Colonic mucosa (tissue), 4 donors: ENCODE measurements around the gene PML. TPM values are rescaled to one million over a fixed set of nuclear protein-coding genes. Genes with fewer than 3 reads are reported as not detected.
"Not testable (repeated sequence)": the region's sequence is repeated elsewhere in the genome, so short reads cannot be mapped to it uniquely, and the experiment has no call there.

Source experiments
- DNase-seq: peaks from one replicate; pipeline ENCODE4 v3.0.0-alpha.2; 2020
- H3K27ac ChIP-seq: fragments of 200-600 bp; one replicate; pipeline ENCODE4 v1.8.0; 2021
- H3K27me3 ChIP-seq: fragments of 200-600 bp; one replicate; pipeline ENCODE4 v1.8.0; 2021
- H3K36me3 ChIP-seq: fragments of 200-600 bp; one replicate; pipeline ENCODE4 v1.8.0; 2021
- H3K4me1 ChIP-seq: fragments of 200-600 bp; one replicate; pipeline ENCODE4 v1.8.0; 2021; ENCODE audit warnings: mild to moderate bottlenecking
- H3K4me3 ChIP-seq: fragments of 200-600 bp; one replicate; pipeline ENCODE4 v1.8.0; 2021
- H3K9ac ChIP-seq, 2 donors: one replicate each; pipeline ENCODE4 v1.7.0; 2013; ENCODE audit warnings: control low read depth in 2 of 2, low read depth in 2 of 2, low read length in 2 of 2
- H3K9me3 ChIP-seq: fragments of 200-600 bp; one replicate; pipeline ENCODE4 v1.8.0; 2021
- CTCF ChIP-seq: fragments of 200-600 bp; IDR thresholded peaks from one replicate; pipeline ENCODE4 v1.8.0; 2022; ENCODE audit warnings: antibody characterized with exemption, mild to moderate bottlenecking
- intact Hi-C: fragments of 100-400 bp; cut with DNase I; formaldehyde crosslinking; loops from one replicate; pipeline ENCODE4 v1.14.1; 2022
- total RNA-seq, 2 donors: library from RNA; stranded (reverse); fragmentation: NEBNext Ultra II Directional in 1 of 2; extraction: Animal tissue kit (Norgen Biotek cat#: 25700) in 1 of 2; gene quantifications; one replicate each; pipeline ENCODE4 v1.2.1, GENCODE V29; 2021
- donor health status: healthy.
- donor health status: DM: no; HTN: no; CAD: no.
- donor health status: DM: no; HTN: no; CAD: no.

The PML gene
- total RNA-seq, 2 donors from 2014 or later, result 27.0 to 31.3 TPM

GRCh38 chr15:74045184-74045583 is 50.7 kb downstream of the PML start:
- H3K36me3 ChIP-seq, result no peaks in the 10 kb centered on the region
- H3K9me3 ChIP-seq, result no peaks in the 10 kb centered on the region
- TF ChIP-seq CTCF, result no peak
- no peaks in the 10 kb centered on the region for H3K4me1 ChIP-seq
- no peaks in the 10 kb centered on the region for H3K27me3 ChIP-seq
- H3K9ac ChIP-seq, result no peak overlapping the region
- no peak overlapping the region for H3K27ac ChIP-seq
- no peak for DNase-seq
- no peak overlapping the region for H3K4me3 ChIP-seq
- intact Hi-C loops, result no loop called here

DNA sequence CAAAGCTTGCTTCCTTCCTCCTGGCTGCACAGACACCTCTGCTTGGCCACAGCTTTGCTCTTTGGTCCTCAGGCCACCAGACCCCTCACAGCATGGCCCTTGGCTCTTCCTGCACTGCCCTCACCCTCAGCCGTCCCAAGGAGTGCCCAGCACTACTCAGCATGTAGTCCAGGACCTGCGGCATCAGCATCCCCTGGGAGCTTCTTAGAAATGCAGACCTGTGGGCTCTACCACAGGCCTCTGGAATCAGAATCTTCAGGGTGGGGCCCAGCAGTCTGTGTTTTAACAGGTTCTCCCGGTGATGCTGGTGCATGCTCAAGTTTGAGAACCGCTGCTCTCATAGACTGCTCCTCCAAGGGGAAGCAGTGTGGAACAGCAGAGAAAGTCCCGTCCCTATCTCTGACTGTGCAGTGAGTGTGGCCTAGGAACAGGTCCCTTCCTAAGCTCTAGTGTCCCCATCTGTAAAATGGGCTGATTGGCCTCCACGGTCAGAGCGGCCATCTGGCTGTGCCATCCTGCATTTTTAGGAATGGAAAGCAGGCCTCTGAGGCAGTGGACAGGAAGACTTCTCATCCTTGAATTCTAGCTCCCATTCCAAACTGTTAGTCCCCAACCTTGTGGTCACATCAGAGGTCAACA is 51.2 kb downstream of the PML start:
- intact Hi-C loops, result no loop called here
- no peak for DNase-seq
- H3K9me3 ChIP-seq, result no peaks in the 10 kb centered on the region
- H3K9ac ChIP-seq, result no peak overlapping the region
- no peak overlapping the region for H3K4me3 ChIP-seq
- H3K27ac ChIP-seq, result no peak overlapping the region
- no peak for TF ChIP-seq CTCF
- no peaks in the 10 kb centered on the region for H3K36me3 ChIP-seq
- no peaks in the 10 kb centered on the region for H3K4me1 ChIP-seq
- no peaks in the 10 kb centered on the region for H3K27me3 ChIP-seq

DNA sequence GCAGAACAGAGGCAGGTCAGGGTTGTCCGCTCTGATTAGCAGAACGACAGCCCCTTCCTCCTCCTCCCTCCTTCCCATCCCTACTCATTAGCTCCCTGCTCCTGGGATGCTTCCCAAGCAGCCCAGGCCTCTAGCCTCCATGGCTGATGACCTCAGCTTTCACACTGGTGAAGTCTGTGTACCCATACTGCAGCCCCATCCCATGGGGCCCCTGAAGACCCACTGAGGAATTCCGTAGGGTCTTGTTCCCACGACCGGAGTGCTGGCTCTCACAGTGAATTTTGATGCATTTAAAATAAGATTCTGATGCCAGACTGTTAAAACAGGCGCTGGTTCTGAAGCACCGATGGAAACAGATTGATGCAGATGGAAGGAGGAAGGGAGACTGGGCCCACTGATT is 51.8 kb downstream of the PML start:
- TF ChIP-seq CTCF, result no peak
- no peaks in the 10 kb centered on the region for H3K4me1 ChIP-seq
- no peaks in the 10 kb centered on the region for H3K27me3 ChIP-seq
- H3K4me3 ChIP-seq, result no peak overlapping the region
- no peak overlapping the region for H3K27ac ChIP-seq
- H3K36me3 ChIP-seq, result no peaks in the 10 kb centered on the region
- intact Hi-C loops, result no loop called here
- H3K9ac ChIP-seq, result no peak overlapping the region
- no peak for DNase-seq
- H3K9me3 ChIP-seq, result no peaks in the 10 kb centered on the region

DNA sequence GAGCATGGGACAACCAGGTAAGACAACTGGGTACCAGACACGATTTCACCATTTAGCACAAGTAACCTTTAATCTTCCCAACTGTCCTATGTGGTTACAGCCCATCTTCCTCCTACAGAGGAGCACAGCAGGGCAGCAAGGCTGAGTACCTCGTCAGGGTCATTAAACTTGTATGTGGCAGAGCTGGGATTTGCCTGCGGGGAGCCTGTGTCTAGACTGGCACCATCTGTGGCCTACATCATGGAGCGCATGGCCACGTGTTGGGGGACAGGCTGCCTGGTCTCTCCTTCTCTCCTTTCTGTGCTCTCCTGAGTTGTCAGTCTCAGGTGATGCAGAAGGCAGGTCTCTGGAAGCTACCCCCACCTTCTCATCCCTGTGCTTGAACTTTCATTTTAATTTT is 55.6 kb downstream of the PML start:
- H3K9ac ChIP-seq, result no peak overlapping the region
- H3K27ac ChIP-seq, result peak overlapping the region; percentile 66
- no peaks in the 10 kb centered on the region for H3K27me3 ChIP-seq
- intact Hi-C loops, result no loop called here
- no peaks in the 10 kb centered on the region for H3K36me3 ChIP-seq
- H3K4me1 ChIP-seq, result no peaks in the 10 kb centered on the region
- DNase-seq, result no peak
- H3K4me3 ChIP-seq, result no peak overlapping the region
- TF ChIP-seq CTCF, result no peak
- H3K9me3 ChIP-seq, result no peaks in the 10 kb centered on the region

- Histone ChIP-seq H3K27me3 (no peaks in the 10 kb centered on the region), H3K4me3 (no peak overlapping the region), H3K9ac (no peak overlapping the region), H3K36me3 (no peaks in the 10 kb centered on the region), H3K9me3 (no peaks in the 10 kb centered on the region), H3K4me1 (no peaks in the 10 kb centered on the region), H3K27ac (peak overlapping the region; percentile 66)
- intact Hi-C loops, result no loop called here
- TF ChIP-seq CTCF, result no peak
- DNase-seq, result no peak
Observed at GRCh38 chr15:74050556-74051234, 56.2 kb downstream of the PML start.

DNA sequence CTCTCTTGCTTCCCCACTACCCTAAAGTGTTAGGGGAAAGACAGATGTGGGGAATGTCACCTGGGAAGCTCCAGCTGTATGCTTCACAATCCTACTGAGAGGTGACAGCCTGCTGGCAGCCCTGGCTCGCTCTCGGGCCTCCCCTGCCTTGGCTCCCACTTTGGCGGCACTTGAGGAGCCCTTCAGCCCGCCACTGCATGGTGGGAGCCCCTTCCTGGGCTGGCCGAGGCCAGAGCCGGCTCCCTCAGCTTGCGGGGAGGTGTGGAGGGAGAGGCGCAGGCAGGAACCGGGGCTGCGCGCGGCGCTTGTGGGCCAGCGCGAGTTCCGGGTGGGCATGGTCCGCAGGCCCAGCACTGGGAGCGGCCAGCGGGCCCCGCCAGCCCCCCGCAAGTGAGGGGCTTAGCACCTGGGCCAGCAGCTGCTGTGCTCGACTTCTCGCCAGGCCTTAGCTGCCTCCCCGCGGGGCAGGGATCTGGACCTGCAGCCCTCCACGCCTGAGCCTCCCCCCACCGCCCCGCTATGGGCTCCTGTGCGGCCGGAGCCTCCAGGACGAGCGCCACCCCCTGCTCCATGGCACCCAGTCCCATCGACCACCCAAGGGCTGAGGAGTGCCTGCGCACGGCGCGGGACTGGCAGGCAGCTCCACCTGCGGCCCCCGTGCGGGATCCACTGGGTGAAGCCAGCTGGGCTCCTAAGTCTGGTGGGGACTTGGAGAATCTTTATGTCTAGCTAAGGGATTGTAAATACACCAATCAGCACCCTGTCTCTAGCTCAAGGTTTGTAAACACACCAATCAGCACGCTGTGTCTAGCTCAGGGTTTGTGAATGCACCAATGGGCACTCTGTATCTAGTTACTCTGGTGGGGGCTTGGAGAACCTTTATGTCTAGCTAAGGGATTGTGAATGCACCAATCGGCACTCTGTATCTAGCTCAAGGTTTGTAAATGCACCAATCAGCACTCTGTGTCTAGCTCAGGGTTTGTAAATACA is 58.0 kb downstream of the PML start:
- peak overlapping the region; percentile 27 for H3K27ac ChIP-seq
- H3K27me3 ChIP-seq, H3K4me3 ChIP-seq, H3K4me1 ChIP-seq, H3K9me3 ChIP-seq, intact Hi-C loops, H3K36me3 ChIP-seq, H3K9ac ChIP-seq, DNase-seq: not testable (repeated sequence)
